Measurements from ENCODE around the gene SEC14L1. TPM values are rescaled to one million over a fixed set of nuclear protein-coding genes. Genes with fewer than 3 reads are reported as not detected.

SEC14L1 gene
- total RNA-seq, 1 experiment from 2014 or later: 24.9 TPM

DNA sequence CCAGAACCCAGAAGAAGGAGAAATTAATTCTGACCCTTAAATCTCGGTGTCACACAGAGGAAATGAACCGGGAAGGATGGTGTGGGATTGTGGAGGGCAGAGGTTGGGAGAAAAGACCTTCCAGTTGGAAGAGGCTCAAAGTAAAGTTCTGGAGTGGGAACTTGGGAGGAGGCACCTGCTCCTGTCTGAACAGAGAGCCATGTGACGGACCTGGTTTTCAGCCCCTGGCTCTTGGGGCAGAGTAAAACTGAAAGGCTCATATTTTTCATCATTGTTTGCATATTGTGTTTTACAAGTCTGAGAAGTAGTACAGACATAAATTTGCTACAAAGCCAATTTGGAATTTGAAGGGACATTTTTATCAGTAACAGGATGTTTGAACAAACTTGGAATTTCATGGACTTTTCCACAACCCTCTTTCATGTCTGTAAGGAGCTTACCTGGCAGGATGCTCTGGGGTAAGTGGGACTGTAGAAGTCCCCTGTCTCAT, 24.4 kb upstream of the SEC14L1 start:
- no peak for DNase-seq (ENCODE audit: low read depth)

GRCh38 chr17:77117415-77117814, 23.4 kb upstream of the SEC14L1 start:
- no peak for DNase-seq (ENCODE audit: low read depth)

DNA sequence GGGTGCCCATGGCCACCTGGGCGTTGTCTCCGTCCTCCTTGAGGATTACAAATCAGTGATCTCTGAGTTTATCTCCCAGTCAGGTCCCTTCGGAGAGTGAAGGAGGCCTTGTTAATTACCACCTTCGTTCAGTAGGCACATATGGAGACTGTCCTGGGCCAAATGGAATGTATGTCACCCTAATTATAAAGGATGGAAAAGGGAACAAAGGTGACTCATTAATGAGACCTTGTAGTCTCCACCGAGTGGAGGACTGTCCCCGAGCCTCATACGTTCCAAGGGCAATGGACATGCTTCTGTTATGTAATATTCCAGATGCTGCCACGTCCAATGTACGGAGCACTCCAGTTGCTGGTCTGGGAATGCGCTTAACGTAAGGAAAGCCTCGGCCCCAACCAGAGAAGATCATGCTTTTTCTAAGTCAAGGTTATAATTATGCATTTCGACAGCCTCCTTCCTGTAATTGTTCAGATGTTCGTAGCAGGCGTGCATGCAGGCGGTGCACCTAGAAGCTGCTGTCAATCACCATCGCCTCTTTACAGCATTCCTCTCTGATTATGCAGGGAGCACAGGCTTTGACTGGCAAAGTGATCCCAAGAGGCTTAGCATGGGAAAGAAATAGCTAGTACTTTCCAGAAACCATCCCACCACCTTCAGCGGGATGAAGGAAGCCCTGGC, 22.4 kb upstream of the SEC14L1 start:
- DNase-seq (ENCODE audit: low read depth): no peak

GRCh38 chr17:77119668-77120301, 21.0 kb upstream of the SEC14L1 start:
- no peak for DNase-seq (ENCODE audit: low read depth)

DNA sequence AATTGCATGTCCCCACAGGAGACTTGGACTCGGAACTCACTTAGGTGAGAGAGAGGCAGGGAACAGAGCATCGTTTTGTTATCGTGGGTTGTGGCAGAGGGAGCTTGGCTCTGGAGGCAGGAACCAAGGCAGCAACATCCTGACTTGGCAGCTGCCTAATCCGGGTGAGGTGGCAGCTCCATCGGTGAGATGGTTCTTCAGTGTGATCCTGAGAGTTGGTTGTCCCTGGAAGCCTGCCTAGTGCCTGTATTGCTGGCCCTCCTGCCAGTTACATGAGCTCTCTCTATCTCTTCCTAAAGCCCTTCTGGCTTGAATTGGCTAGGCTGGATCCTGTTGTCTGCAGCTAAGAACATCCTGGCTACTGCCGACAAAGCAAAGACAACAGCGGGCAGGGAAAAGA, 19.9 kb upstream of the SEC14L1 start:
- no peak for DNase-seq (ENCODE audit: low read depth)

DNA sequence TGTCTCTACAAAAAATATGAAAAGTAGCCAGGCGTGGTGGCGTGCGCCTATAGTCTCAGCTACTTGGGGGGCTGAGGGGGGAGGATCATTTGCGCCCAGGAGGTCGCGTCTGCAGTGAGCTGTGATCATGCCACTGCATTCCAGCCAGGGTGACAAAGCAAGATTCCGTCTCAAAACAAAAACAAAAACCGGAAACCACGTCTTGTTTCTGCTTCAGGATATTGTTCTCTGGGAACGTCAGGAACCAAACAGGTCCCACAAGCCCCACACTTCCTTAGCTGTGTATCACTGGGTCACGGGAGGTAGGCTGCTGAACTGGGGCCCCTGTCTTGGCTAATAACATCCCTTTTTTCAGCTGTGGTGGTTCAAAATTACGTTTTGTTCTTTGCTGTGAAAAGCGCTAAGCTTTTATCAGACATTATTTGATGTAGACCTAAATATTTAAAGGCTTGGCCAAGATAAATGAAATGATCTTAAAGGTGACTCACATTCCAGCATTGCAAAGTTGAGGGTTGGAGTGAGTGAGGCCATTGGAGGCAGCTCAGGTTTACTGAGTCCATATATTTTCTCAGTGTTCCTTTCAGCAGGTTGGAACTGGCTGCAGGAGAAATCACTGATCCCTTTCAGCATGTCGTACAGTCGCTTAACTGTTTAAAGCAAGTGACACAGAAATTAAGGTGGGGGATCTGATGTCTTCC, 16.4 kb upstream of the SEC14L1 start:
- DNase-seq (ENCODE audit: low read depth): peak; percentile 70

GRCh38 chr17:77125432-77125901, 15.3 kb upstream of the SEC14L1 start:
- DNase-seq (ENCODE audit: low read depth): peak; percentile 93

GRCh38 chr17:77126519-77126918, 14.2 kb upstream of the SEC14L1 start:
- no peak for DNase-seq (ENCODE audit: low read depth)

- DNase-seq (ENCODE audit: low read depth): peak; percentile 45
Observed at GRCh38 chr17:77127735-77128361, 12.9 kb upstream of the SEC14L1 start.

DNA sequence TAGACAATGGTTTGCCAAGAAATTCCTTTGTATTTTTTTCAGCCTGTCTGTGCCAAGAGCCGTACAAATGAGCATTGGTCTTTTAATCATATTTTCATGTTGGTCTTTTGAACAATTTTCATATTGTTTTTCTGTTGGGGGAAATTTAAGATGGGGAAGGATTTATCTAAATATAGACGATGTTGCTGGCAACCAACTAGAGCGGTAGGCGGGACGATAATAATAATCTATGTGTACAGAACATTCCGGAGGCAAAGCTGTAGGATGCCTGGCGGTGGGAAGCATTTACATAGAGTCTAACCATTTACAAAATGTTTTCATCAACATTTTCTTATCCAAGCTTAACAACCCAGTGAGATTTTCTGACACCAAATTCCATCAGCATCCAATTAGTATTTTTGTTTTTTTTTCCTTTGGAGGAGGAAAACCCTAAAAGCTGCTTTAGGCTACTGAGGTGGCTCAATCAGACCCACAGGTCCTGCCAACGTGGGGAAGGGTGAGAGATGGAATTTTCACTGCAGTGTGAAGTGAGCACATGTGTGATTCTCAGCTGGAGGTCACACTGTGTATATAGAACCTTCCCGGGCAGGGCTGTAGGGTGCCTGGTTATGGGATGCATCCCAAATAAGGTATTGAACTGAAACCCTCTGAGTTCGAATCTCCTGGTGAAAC, 11.7 kb upstream of the SEC14L1 start:
- DNase-seq (ENCODE audit: low read depth): no peak

GRCh38 chr17:77129568-77130301, 11.0 kb upstream of the SEC14L1 start:
- DNase-seq (ENCODE audit: low read depth): peak; percentile 86

- no peak for DNase-seq (ENCODE audit: low read depth)
Observed at GRCh38 chr17:77130525-77130924, 10.2 kb upstream of the SEC14L1 start.

- DNase-seq (ENCODE audit: low read depth): peak; percentile 89
Observed at GRCh38 chr17:77131904-77132303, 8.9 kb upstream of the SEC14L1 start.

- DNase-seq (ENCODE audit: low read depth): peak; percentile 45
Observed at GRCh38 chr17:77132411-77133086, 8.2 kb upstream of the SEC14L1 start.

DNA sequence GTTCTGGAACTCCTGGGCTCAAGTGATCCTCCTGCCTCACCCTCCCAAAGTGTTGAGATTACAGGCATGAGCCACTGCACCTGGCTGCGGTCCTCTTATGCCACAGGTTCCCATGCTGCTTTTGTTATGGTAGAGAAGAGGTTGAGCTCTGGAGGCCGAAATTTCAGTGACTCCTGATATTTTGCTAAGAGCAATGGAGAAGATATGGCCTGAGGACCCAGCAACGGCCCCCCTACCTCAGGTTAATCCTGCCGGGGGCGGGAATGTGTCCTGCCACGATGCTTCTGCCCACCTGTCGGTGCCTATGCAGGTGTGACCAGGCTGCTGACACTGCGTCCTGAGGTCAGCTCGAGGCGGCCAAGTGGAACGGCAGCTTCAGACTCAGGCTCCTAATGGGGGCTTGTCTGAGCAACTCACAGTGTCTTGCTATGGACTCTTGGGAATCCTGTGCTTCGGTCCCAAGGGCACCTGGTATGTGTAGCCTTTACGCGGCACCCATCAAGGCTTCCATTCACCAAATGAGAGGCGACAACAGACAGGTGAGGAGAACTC, 7.6 kb upstream of the SEC14L1 start:
- no peak for DNase-seq (ENCODE audit: low read depth)

DNA sequence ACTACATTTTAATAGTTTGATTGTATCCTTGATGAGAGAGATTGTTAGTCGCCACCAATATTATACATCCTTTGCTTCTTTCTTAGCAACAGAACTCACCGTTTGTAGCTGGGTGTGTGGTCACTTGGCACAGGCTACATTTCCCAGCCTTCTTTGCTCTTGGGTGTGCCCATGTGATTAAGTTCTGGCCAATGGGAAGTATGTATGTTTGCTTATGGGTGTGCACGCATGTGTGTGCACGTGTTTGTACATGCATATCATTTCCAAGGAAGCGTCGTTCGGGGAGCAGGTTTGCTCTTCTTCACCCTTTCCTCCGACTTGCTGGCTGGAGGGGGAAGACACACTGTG, 4.4 kb upstream of the SEC14L1 start:
- DNase-seq (ENCODE audit: low read depth): no peak

GRCh38 chr17:77137111-77137510, 3.7 kb upstream of the SEC14L1 start:
- DNase-seq (ENCODE audit: low read depth): no peak

GRCh38 chr17:77137886-77138285, 2.9 kb upstream of the SEC14L1 start:
- DNase-seq (ENCODE audit: low read depth): peak; percentile 92

DNA sequence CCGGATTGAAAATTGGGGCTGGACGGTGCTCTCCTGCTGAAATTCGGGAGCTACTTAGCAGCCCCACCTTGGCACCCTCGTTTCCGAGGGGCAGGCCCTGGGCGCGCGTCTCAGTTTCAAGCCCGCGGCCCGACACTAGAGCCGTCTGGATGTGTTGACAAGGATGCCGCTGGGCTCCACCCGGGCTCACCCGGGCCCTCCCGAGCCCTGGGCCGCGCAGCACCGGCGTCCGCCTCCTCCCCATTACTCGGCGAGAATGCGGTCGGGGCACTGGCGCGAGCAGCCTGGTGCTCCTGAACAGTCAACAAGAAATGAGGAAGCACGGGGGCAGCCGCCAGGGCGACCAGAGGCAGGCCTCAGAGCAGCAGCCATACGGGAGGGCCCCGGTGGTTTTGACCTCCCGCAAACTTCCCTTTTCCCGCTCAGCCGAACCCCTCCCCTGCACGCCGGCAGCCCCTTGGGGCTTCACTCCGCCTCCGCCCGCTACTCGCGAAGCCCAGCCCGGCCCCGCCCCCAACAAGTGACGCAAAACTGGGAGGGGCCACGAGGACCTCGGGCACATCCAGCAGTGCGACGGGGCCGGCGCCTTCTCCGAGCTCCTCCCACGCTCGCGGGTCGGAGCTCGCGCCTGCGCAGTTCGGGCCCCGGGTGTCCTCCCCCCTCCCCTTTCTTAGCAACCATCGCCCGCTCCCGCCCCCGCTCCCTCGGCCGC, 447 bp upstream of the SEC14L1 start:
- DNase-seq (ENCODE audit: low read depth): peak; percentile 95
